Keratinocyte (primary cell): Measurements from ENCODE around the gene CHD2. TPM values are rescaled to one million over a fixed set of nuclear protein-coding genes. Genes with fewer than 3 reads are reported as not detected.

Experiments used
- DNase-seq: peaks from one replicate; pipeline ENCODE4 v3.0.0-alpha.2; 2011; ENCODE audit warnings: low read depth, missing footprints, low spot score
- FAIRE-seq: peaks from 2 replicates; lab custom pipeline; 2011; peaks lifted over from hg19 to GRCh38; lab: Jason Lieb, UNC
- H2AFZ ChIP-seq: 2 replicates; pipeline ENCODE4 v1.6.0; 2012; ENCODE audit warnings: low read length, control low read depth, inconsistent platforms; ENCODE audit not compliant: control insufficient read depth
- H3K27ac ChIP-seq: 2 replicates; pipeline ENCODE4 v1.5.1; 2011; ENCODE audit warnings: low read length; ENCODE audit not compliant: control insufficient read depth, insufficient read depth
- H3K27me3 ChIP-seq: 3 replicates; pipeline ENCODE4 v1.6.0; 2011; ENCODE audit warnings: low read length; ENCODE audit not compliant: control insufficient read depth, insufficient read depth; ENCODE audit errors: extremely low read depth
- H3K36me3 ChIP-seq, 2 experiments: 2 replicates in 1 of 2; 3 replicates in 1 of 2; pipeline ENCODE4 v1.5.1; 2011; ENCODE audit warnings: low read length in 2 of 2, mild to moderate bottlenecking in 1 of 2; ENCODE audit not compliant: control insufficient read depth in 2 of 2, insufficient read depth in 2 of 2; ENCODE audit errors: extremely low read depth in 1 of 2
- H3K4me1 ChIP-seq: 3 replicates; pipeline ENCODE4 v1.5.1; 2011; ENCODE audit warnings: low read length; ENCODE audit not compliant: control insufficient read depth, insufficient read depth; ENCODE audit errors: extremely low read depth
- H3K4me2 ChIP-seq: 3 replicates; pipeline ENCODE4 v1.6.0; 2011; ENCODE audit warnings: low read depth, low read length; ENCODE audit not compliant: control insufficient read depth, insufficient read depth; ENCODE audit errors: extremely low read depth
- H3K4me3 ChIP-seq, 3 experiments: fragments of 200-600 bp in 1 of 3; sonication (generic) in 1 of 3; 2 replicates in 2 of 3; 3 replicates in 1 of 3; pipeline ENCODE4 v1.5.1; 2011 to 2016; ENCODE audit warnings: low read length in 3 of 3, mild to moderate bottlenecking in 3 of 3, control low read depth in 2 of 3, inconsistent platforms in 1 of 3, low read depth in 1 of 3, mixed read lengths in 1 of 3, mixed run types in 1 of 3, moderate library complexity in 1 of 3; ENCODE audit not compliant: control insufficient read depth in 2 of 3, insufficient read depth in 2 of 3; ENCODE audit errors: extremely low read depth in 1 of 3
- H3K79me2 ChIP-seq: 2 replicates; pipeline ENCODE4 v1.6.0; 2012; ENCODE audit warnings: low read length; ENCODE audit not compliant: control insufficient read depth, insufficient read depth
- H3K9ac ChIP-seq: 3 replicates; pipeline ENCODE4 v1.6.0; 2011; ENCODE audit warnings: low read length; ENCODE audit not compliant: control insufficient read depth, insufficient read depth; ENCODE audit errors: extremely low read depth
- H3K9me1 ChIP-seq: 3 replicates; pipeline ENCODE4 v1.6.0; 2011; ENCODE audit warnings: low read length; ENCODE audit not compliant: control insufficient read depth, insufficient read depth; ENCODE audit errors: extremely low read depth
- H3K9me3 ChIP-seq: 2 replicates; pipeline ENCODE4 v1.5.1; 2012; ENCODE audit warnings: low read depth, low read length; ENCODE audit not compliant: control insufficient read depth
- H4K20me1 ChIP-seq: 3 replicates; pipeline ENCODE4 v1.6.0; 2011; ENCODE audit warnings: low read length; ENCODE audit not compliant: control insufficient read depth, insufficient read depth; ENCODE audit errors: extremely low read depth
- EZH2 ChIP-seq: IDR thresholded peaks from one replicate; pipeline ENCODE4 v1.6.1; 2012; ENCODE audit warnings: inconsistent platforms, mild to moderate bottlenecking, low read length, moderate library complexity
- dilution Hi-C: fragments of 300-500 bp; cut with MboI; formaldehyde crosslinking; loops from one replicate; pipeline ENCODE4 v1.7.0; 2020; ENCODE audit warnings: low sequenced_read_pairs; ENCODE audit not compliant: extremely low pct_ligation_motif_present
- polyA plus RNA-seq, 5 experiments: library from polyadenylated mRNA; depleted of rRNA in 3 of 5; stranded (reverse) in 3 of 5; stranded (forward) in 1 of 5; unstranded in 1 of 5; fragments of >200 nt; gene quantifications; 1 replicate in 1 of 5; 2 replicates in 3 of 5; 3 replicates in 1 of 5; pipeline versions ENCODE4 v1.2.1 to v1.2.3, GENCODE V29; 2011 to 2012; ENCODE audit warnings: missing spikeins in 2 of 5, low read depth in 1 of 5, low replicate concordance in 1 of 5
- TF ChIP-seq, protein P1 (sequence below), 3 experiments: IDR thresholded peaks in 1 of 3; conservative IDR thresholded peaks in 1 of 3; optimal IDR thresholded peaks in 1 of 3; 2 replicates in 2 of 3; 3 replicates in 1 of 3; pipeline versions ENCODE3 to v1.5.1; 2011; ENCODE audit warnings: low read length in 3 of 3, mild to moderate bottlenecking in 3 of 3, moderate library complexity in 2 of 3, control low read depth in 1 of 3, inconsistent platforms in 1 of 3; ENCODE audit not compliant: insufficient read depth in 2 of 3; ENCODE audit errors: extremely low read depth in 1 of 3

CHD2 gene
- polyA plus RNA-seq, 1 donor (not counting 4 experiments of a cell fraction or from before 2014, with no cell fraction given) = 62.0 TPM

DNA sequence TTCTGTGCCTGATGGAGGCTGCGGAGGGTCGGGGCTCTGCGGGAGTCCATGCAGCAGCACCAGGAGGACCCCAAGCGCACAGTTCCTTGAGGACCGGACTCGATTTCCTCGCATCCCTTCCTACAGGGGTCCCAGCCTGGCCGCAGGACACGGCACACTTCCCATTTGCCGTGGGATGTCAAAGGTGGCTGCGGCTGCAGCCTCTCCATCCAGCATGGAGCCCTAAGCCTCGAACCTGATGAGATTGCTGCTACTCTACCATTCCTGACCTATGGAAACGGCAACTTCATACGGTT, 148.2 kb downstream of the CHD2 start:
- no peak overlapping the region for H3K9ac ChIP-seq
- DNase-seq (no peak), FAIRE-seq (no peak)
- H3K4me2 ChIP-seq = no peak overlapping the region
- no peak overlapping the region for H2AFZ ChIP-seq
- no peaks in the 10 kb centered on the region for H4K20me1 ChIP-seq
- peaks cover 6% of the 10 kb centered on the region for H3K4me1 ChIP-seq
- dilution Hi-C loops = no loop called here
- H3K79me2 ChIP-seq = no peaks in the 10 kb centered on the region
- H3K27ac ChIP-seq = no peak overlapping the region
- no peaks in the 10 kb centered on the region for H3K36me3 ChIP-seq
- TF ChIP-seq EZH2 = no peak
- TF ChIP-seq, protein P1, sequence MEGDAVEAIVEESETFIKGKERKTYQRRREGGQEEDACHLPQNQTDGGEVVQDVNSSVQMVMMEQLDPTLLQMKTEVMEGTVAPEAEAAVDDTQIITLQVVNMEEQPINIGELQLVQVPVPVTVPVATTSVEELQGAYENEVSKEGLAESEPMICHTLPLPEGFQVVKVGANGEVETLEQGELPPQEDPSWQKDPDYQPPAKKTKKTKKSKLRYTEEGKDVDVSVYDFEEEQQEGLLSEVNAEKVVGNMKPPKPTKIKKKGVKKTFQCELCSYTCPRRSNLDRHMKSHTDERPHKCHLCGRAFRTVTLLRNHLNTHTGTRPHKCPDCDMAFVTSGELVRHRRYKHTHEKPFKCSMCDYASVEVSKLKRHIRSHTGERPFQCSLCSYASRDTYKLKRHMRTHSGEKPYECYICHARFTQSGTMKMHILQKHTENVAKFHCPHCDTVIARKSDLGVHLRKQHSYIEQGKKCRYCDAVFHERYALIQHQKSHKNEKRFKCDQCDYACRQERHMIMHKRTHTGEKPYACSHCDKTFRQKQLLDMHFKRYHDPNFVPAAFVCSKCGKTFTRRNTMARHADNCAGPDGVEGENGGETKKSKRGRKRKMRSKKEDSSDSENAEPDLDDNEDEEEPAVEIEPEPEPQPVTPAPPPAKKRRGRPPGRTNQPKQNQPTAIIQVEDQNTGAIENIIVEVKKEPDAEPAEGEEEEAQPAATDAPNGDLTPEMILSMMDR (optimal IDR thresholded peaks at IDR 0.05 in 1 of 3, IDR thresholded peaks at IDR 0.05 in 1 of 3, conservative IDR thresholded peaks at IDR 0.05 in 1 of 3; ENCODE audit: extremely low read depth in 1 of 3, insufficient read depth in 2 of 3, low read length in 3 of 3) = no peak
- H3K4me3 ChIP-seq = no peak overlapping the region
- H3K9me3 ChIP-seq = no peaks in the 10 kb centered on the region
- H3K9me1 ChIP-seq = no peaks in the 10 kb centered on the region
- H3K27me3 ChIP-seq = peaks cover 8% of the 10 kb centered on the region

DNA sequence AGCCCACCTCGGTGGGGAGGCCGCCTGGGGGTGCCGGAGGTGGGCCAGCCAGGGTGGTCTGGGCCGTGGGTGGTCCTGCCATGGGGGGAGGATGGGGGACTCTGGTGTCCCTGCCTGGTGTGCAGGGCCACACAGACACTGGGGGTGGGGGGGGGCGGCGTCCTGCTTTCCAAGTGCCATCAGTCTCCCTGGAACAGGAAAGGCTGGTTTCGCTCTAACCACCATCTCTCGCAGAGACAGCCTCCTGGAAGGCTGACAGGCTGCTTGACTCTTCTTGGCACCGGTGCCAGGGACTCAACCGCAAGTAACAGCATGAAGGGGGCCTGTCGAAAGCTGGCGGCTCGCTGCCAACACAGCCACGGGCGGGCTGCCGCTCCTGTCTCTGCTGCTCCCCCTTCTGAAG, 148.6 kb downstream of the CHD2 start:
- Histone ChIP-seq H4K20me1 (no peaks in the 10 kb centered on the region), H3K27me3 (peaks cover 8% of the 10 kb centered on the region), H3K36me3 (no peaks in the 10 kb centered on the region), H2AFZ (no peak overlapping the region), H3K9ac (no peak overlapping the region), H3K9me1 (no peaks in the 10 kb centered on the region), H3K4me3 (no peak overlapping the region), H3K4me2 (peak overlapping the region; percentile 3), H3K79me2 (no peaks in the 10 kb centered on the region), H3K9me3 (no peaks in the 10 kb centered on the region), H3K27ac (no peak overlapping the region), H3K4me1 (peaks cover 6% of the 10 kb centered on the region)
- dilution Hi-C loops = no loop called here
- TF ChIP-seq, protein P1 (optimal IDR thresholded peaks at IDR 0.05 in 1 of 3, IDR thresholded peaks at IDR 0.05 in 1 of 3, conservative IDR thresholded peaks at IDR 0.05 in 1 of 3; ENCODE audit: extremely low read depth in 1 of 3, insufficient read depth in 2 of 3, low read length in 3 of 3) = no peak
- TF ChIP-seq EZH2 = no peak
- FAIRE-seq (peak; percentile 46), DNase-seq (no peak)
